ENCODE data around the gene TMCO4. TPM values are rescaled to one million over a fixed set of nuclear protein-coding genes. Genes with fewer than 3 reads are reported as not detected.

Gene TMCO4
- total RNA-seq, 1 donor from 2014 or later, result 5.8 TPM

- DNase-seq, result no peak
These were observed 115.0 kb downstream of the TMCO4 start for GRCh38 chr1:19684677-19685076.

- no peak for DNase-seq
These were observed 116.4 kb downstream of the TMCO4 start for GRCh38 chr1:19683351-19683750.

GRCh38 chr1:19682901-19683300 lies 116.8 kb downstream of the TMCO4 start:
- DNase-seq, result no peak

GRCh38 chr1:19682257-19682656 lies 117.5 kb downstream of the TMCO4 start:
- no peak for DNase-seq

- DNase-seq, result no peak
These were observed 119.1 kb downstream of the TMCO4 start for GRCh38 chr1:19680644-19681043.

- no peak for DNase-seq
These were observed 120.0 kb downstream of the TMCO4 start for GRCh38 chr1:19679691-19680090.

GRCh38 chr1:19678931-19679453 lies 120.7 kb downstream of the TMCO4 start:
- DNase-seq, result no peak

GRCh38 chr1:19678493-19678892 lies 121.2 kb downstream of the TMCO4 start:
- no peak for DNase-seq

GRCh38 chr1:19676438-19676922 lies 123.2 kb downstream of the TMCO4 start:
- peak; percentile 86 for DNase-seq

- DNase-seq, result no peak
These were observed 123.9 kb downstream of the TMCO4 start for GRCh38 chr1:19675797-19676196.

GRCh38 chr1:19672237-19672636 lies 127.5 kb downstream of the TMCO4 start:
- no peak for DNase-seq

GRCh38 chr1:19670787-19671186 lies 128.9 kb downstream of the TMCO4 start:
- no peak for DNase-seq

GRCh38 chr1:19668888-19669287 lies 130.8 kb downstream of the TMCO4 start:
- DNase-seq, result no peak

GRCh38 chr1:19665496-19666465 lies 133.9 kb downstream of the TMCO4 start:
- no peak for DNase-seq

- no peak for DNase-seq
These were observed 134.6 kb downstream of the TMCO4 start for GRCh38 chr1:19665186-19665495.

GRCh38 chr1:19664453-19665185 lies 135.1 kb downstream of the TMCO4 start, which contains the start of gene HTR6:
Gene HTR6 (plus strand): TSS chr1:19664875. CDS start chr1:19665754, 879 bp downstream.
- no peak for DNase-seq

- DNase-seq, result peak; percentile 40
These were observed 137.4 kb downstream of the TMCO4 start for GRCh38 chr1:19662313-19662712.

- DNase-seq, result peak; percentile 72
These were observed 137.9 kb downstream of the TMCO4 start for GRCh38 chr1:19661721-19662228.

GRCh38 chr1:19658186-19658585 lies 141.5 kb downstream of the TMCO4 start:
- no peak for DNase-seq

GRCh38 chr1:19657511-19657910 lies 142.2 kb downstream of the TMCO4 start:
- DNase-seq, result no peak

GRCh38 chr1:19656780-19657466 lies 142.8 kb downstream of the TMCO4 start:
- no peak for DNase-seq

GRCh38 chr1:19656134-19656779 lies 143.5 kb downstream of the TMCO4 start:
- no peak for DNase-seq
